ENCODE results near the gene TMEM150C.

Gene TMEM150C

GRCh38 chr4:82433791-82434190 is 128.0 kb downstream of the TMEM150C start:
- in situ Hi-C loops (cut with MboI; ENCODE audit: low sequenced_read_pairs), result loop anchor here (25.0 kb wide), 1 partner anchor 579 kb away; the partner anchor contains the start of gene LIN54
